ENCODE data around the gene TTC21B. TPM values are rescaled to one million over a fixed set of nuclear protein-coding genes. Genes with fewer than 3 reads are reported as not detected.

Gene TTC21B
- total RNA-seq, 2 donors from 2014 or later: 20.8 to 25.0 TPM

- Mint-ChIP-seq H3K27ac (no peak overlapping the region), H3K4me1 (no peaks in the 10 kb centered on the region), H3K36me3 (ENCODE audit: low read depth) (peaks cover 4% of the 10 kb centered on the region), H3K27me3 (no peaks in the 10 kb centered on the region), H3K4me3 (no peak overlapping the region)
- no peak for DNase-seq
- ATAC-seq: no peak
- H3K9me3 ChIP-seq (ENCODE audit: control insufficient read depth, low read length, poor library complexity, severe bottlenecking): no peaks in the 10 kb centered on the region
Measured at GRCh38 chr2:165835363-165835762, 118.2 kb downstream of the TTC21B start.

GRCh38 chr2:165833156-165833555 is 120.4 kb downstream of the TTC21B start:
- DNase-seq: no peak
- H3K9me3 ChIP-seq (ENCODE audit: control insufficient read depth, low read length, poor library complexity, severe bottlenecking): no peaks in the 10 kb centered on the region
- Mint-ChIP-seq H3K36me3 (ENCODE audit: low read depth) (no peaks in the 10 kb centered on the region), H3K27me3 (no peaks in the 10 kb centered on the region), H3K4me3 (no peak overlapping the region), H3K4me1 (no peaks in the 10 kb centered on the region), H3K27ac (no peak overlapping the region)
- no peak for ATAC-seq

GRCh38 chr2:165827921-165828276 is 125.7 kb downstream of the TTC21B start:
- no peak for ATAC-seq
- Mint-ChIP-seq H3K27me3 (peaks cover 15% of the 10 kb centered on the region), H3K36me3 (ENCODE audit: low read depth) (no peaks in the 10 kb centered on the region), H3K4me3 (no peak overlapping the region), H3K4me1 (no peaks in the 10 kb centered on the region), H3K27ac (no peak overlapping the region)
- no peak for DNase-seq
- no peaks in the 10 kb centered on the region for H3K9me3 ChIP-seq (ENCODE audit: control insufficient read depth, low read length, poor library complexity, severe bottlenecking)

- H3K27ac Mint-ChIP-seq: no peak overlapping the region
- H3K27me3 Mint-ChIP-seq: peaks cover 15% of the 10 kb centered on the region
- DNase-seq (no peak), ATAC-seq (no peak)
- no peaks in the 10 kb centered on the region for H3K9me3 ChIP-seq (ENCODE audit: control insufficient read depth, low read length, poor library complexity, severe bottlenecking)
- no peaks in the 10 kb centered on the region for H3K36me3 Mint-ChIP-seq (ENCODE audit: low read depth)
- H3K4me3 Mint-ChIP-seq: no peak overlapping the region
- no peaks in the 10 kb centered on the region for H3K4me1 Mint-ChIP-seq
Measured at GRCh38 chr2:165827016-165827920, 126.3 kb downstream of the TTC21B start.

- H3K27ac Mint-ChIP-seq: no peak overlapping the region
- H3K4me3 Mint-ChIP-seq: no peak overlapping the region
- ATAC-seq: no peak
- no peaks in the 10 kb centered on the region for H3K36me3 Mint-ChIP-seq (ENCODE audit: low read depth)
- DNase-seq: no peak
- peaks cover 15% of the 10 kb centered on the region for H3K27me3 Mint-ChIP-seq
- H3K4me1 Mint-ChIP-seq: no peaks in the 10 kb centered on the region
- no peaks in the 10 kb centered on the region for H3K9me3 ChIP-seq (ENCODE audit: control insufficient read depth, low read length, poor library complexity, severe bottlenecking)
Measured at GRCh38 chr2:165825041-165825440, 128.5 kb downstream of the TTC21B start.

Other genes starting within 250 kb of the TTC21B start
- gene GALNT3, start 159.5 kb downstream of the TTC21B start, total RNA-seq: 1 to 10 TPM; 6.7 to 7.7 TPM
- gene SCN1A, start 174.2 kb upstream of the TTC21B start, total RNA-seq: not detected